H9 (cell line): ENCODE results near the gene SHTN1. TPM values are rescaled to one million over a fixed set of nuclear protein-coding genes. Genes with fewer than 3 reads are reported as not detected.
A peak's percentile ranks its signal among the peaks of the same experiment; 100 is the strongest.

Source experiments
- DNase-seq: peaks from one replicate; pipeline ENCODE4 v3.0.0-alpha.2; 2017
- H2AFZ ChIP-seq: one replicate; pipeline ENCODE4 v1.6.1; 2013; ENCODE audit warnings: mild to moderate bottlenecking, low read length, control low read depth, moderate library complexity
- H2AK5ac ChIP-seq: 2 replicates; pipeline ENCODE4 v1.6.1; 2013; ENCODE audit warnings: low read length, control low read depth, mixed read lengths; ENCODE audit not compliant: insufficient read length
- H2BK120ac ChIP-seq: one replicate; pipeline ENCODE4 v1.6.1; 2013; ENCODE audit warnings: low read depth, mild to moderate bottlenecking, low read length, control low read depth, inconsistent platforms; ENCODE audit not compliant: poor library complexity, severe bottlenecking
- H2BK12ac ChIP-seq: 2 replicates; pipeline ENCODE4 v1.6.1; 2013; ENCODE audit warnings: low read length, control low read depth, mixed read lengths, low read depth; ENCODE audit not compliant: insufficient read length
- H2BK15ac ChIP-seq: 2 replicates; pipeline ENCODE4 v1.6.1; 2013; ENCODE audit warnings: low read depth, low read length, control low read depth
- H2BK20ac ChIP-seq: one replicate; pipeline ENCODE4 v1.6.1; 2013; ENCODE audit warnings: low read depth, mild to moderate bottlenecking, low read length, control low read depth, inconsistent platforms; ENCODE audit not compliant: poor library complexity, severe bottlenecking
- H2BK5ac ChIP-seq: 2 replicates; pipeline ENCODE4 v1.6.1; 2013; ENCODE audit warnings: low read length, control low read depth, mixed read lengths; ENCODE audit not compliant: insufficient read length
- H3K14ac ChIP-seq: 2 replicates; pipeline ENCODE4 v1.6.1; 2013; ENCODE audit warnings: low read length, control low read depth; ENCODE audit not compliant: insufficient read depth
- H3K18ac ChIP-seq: 2 replicates; pipeline ENCODE4 v1.6.1; 2013; ENCODE audit warnings: low read depth, mild to moderate bottlenecking, mixed read lengths, low read length, control low read depth; ENCODE audit not compliant: insufficient read length
- H3K23ac ChIP-seq: 2 replicates; pipeline ENCODE4 v1.6.1; 2013; ENCODE audit warnings: low read length, control low read depth, mixed read lengths, low read depth; ENCODE audit not compliant: insufficient read length
- H3K23me2 ChIP-seq: 2 replicates; pipeline ENCODE4 v1.6.1; 2013; ENCODE audit warnings: low read depth, mild to moderate bottlenecking, mixed read lengths, low read length, control low read depth; ENCODE audit not compliant: insufficient read length, poor library complexity, severe bottlenecking
- H3K27ac ChIP-seq: 2 replicates; pipeline ENCODE4 v1.5.1; 2013; ENCODE audit warnings: low read length, control low read depth, mixed read lengths, low read depth; ENCODE audit not compliant: insufficient read length
- H3K27me3 ChIP-seq: 2 replicates; pipeline ENCODE4 v1.6.1; 2013; ENCODE audit warnings: low read length, control low read depth, inconsistent platforms; ENCODE audit not compliant: insufficient read depth
- H3K4ac ChIP-seq: 2 replicates; pipeline ENCODE4 v1.6.1; 2013; ENCODE audit warnings: low read depth, mild to moderate bottlenecking, control low read depth, inconsistent platforms, low read length, moderate library complexity
- H3K4me1 ChIP-seq: 2 replicates; pipeline ENCODE4 v1.6.1; 2013; ENCODE audit warnings: low read length, control low read depth, inconsistent platforms; ENCODE audit not compliant: insufficient read depth
- H3K4me2 ChIP-seq: 2 replicates; pipeline ENCODE4 v1.6.1; 2013; ENCODE audit warnings: low read length, control low read depth, mixed read lengths; ENCODE audit not compliant: insufficient read length, insufficient read depth
- H3K56ac ChIP-seq: 2 replicates; pipeline ENCODE4 v1.6.1; 2013; ENCODE audit warnings: low read depth, mild to moderate bottlenecking, mixed read lengths, low read length, control low read depth; ENCODE audit not compliant: insufficient read length
- H3K79me1 ChIP-seq: 2 replicates; pipeline ENCODE4 v1.6.1; 2013; ENCODE audit warnings: low read depth, mild to moderate bottlenecking, moderate library complexity, low read length, control low read depth, inconsistent platforms; ENCODE audit not compliant: insufficient read depth, poor library complexity, severe bottlenecking
- H3K79me2 ChIP-seq: 2 replicates; pipeline ENCODE4 v1.6.1; 2013; ENCODE audit warnings: low read length, control low read depth, inconsistent platforms; ENCODE audit not compliant: insufficient read depth
- H3K9ac ChIP-seq: 2 replicates; pipeline ENCODE4 v1.6.1; 2013; ENCODE audit warnings: low read length, control low read depth, mixed read lengths; ENCODE audit not compliant: insufficient read length; ENCODE audit errors: extremely low read depth
- H3K9me3 ChIP-seq: one replicate; pipeline ENCODE4 v1.6.1; 2013; ENCODE audit warnings: low read depth, low read length, inconsistent platforms; ENCODE audit not compliant: control insufficient read depth
- H3T11ph ChIP-seq: one replicate; pipeline ENCODE4 v1.6.1; 2013; ENCODE audit warnings: mild to moderate bottlenecking, low read length, control low read depth, inconsistent platforms
- H4K20me1 ChIP-seq: one replicate; pipeline ENCODE4 v1.6.1; 2013; ENCODE audit not compliant: control insufficient read depth, insufficient read length, insufficient read depth
- H4K5ac ChIP-seq: 2 replicates; pipeline ENCODE4 v1.6.1; 2013; ENCODE audit warnings: low read depth, mild to moderate bottlenecking, mixed read lengths, low read length, control low read depth; ENCODE audit not compliant: insufficient read length
- H4K8ac ChIP-seq: replicated peaks from 2 replicates; pipeline ENCODE4 v1.6.1; 2013; ENCODE audit warnings: low read length, control low read depth, mixed read lengths, low read depth; ENCODE audit not compliant: insufficient read length
- H4K91ac ChIP-seq: 2 replicates; pipeline ENCODE4 v1.6.1; 2013; ENCODE audit warnings: low read depth, mild to moderate bottlenecking, moderate library complexity, mixed read lengths, low read length, control low read depth; ENCODE audit not compliant: insufficient read length
- H3K27ac Mint-ChIP-seq, 3 experiments: 2 replicates in 2 of 3; 3 replicates in 1 of 3; pipeline ENCODE4 v1.8.0; 2020 to 2021; ENCODE audit warnings: mixed read lengths in 3 of 3, mild to moderate bottlenecking in 1 of 3, moderate library complexity in 1 of 3
- H3K27me3 Mint-ChIP-seq: 2 replicates; pipeline ENCODE4 v1.8.0; 2021; ENCODE audit warnings: low read depth, mild to moderate bottlenecking, moderate library complexity, mixed read lengths
- H3K36me3 Mint-ChIP-seq, 3 experiments: 2 replicates in 2 of 3; 3 replicates in 1 of 3; pipeline ENCODE4 v1.8.0; 2020 to 2021; ENCODE audit warnings: low read depth in 3 of 3, mixed read lengths in 3 of 3; ENCODE audit not compliant: insufficient read depth in 1 of 3
- H3K4me1 Mint-ChIP-seq, 2 experiments: 2 replicates each; pipeline ENCODE4 v1.8.0; 2020; ENCODE audit warnings: mixed read lengths in 2 of 2
- H3K4me3 Mint-ChIP-seq, 2 experiments: 2 replicates in 1 of 2; 3 replicates in 1 of 2; pipeline ENCODE4 v1.8.0; 2020 to 2021; ENCODE audit warnings: mild to moderate bottlenecking in 2 of 2, mixed read lengths in 2 of 2, moderate library complexity in 1 of 2
- H3K9me3 Mint-ChIP-seq, 2 experiments: 2 replicates in 1 of 2; 3 replicates in 1 of 2; pipeline ENCODE4 v1.8.0; 2020; ENCODE audit warnings: mild to moderate bottlenecking in 2 of 2, mixed read lengths in 2 of 2, moderate library complexity in 1 of 2
- CTCF ChIP-seq: fragments of 200-600 bp; sonication (generic); conservative IDR thresholded peaks from 3 replicates; pipeline ENCODE4 v1.8.0; 2021; ENCODE audit warnings: antibody characterized with exemption, mild to moderate bottlenecking
- WGBS: extraction: QIAGEN DNeasy Blood & Tissue Kit; methylation state at CpG from one replicate; pipeline ENCODE4 v1.1.7; 2013; ENCODE audit warnings: missing lambda C conversion rate, low lambda C conversion rate, mixed read lengths; ENCODE audit not compliant: insufficient read length; ENCODE audit errors: extremely low coverage; 5-methylcytosine and 5-hydroxymethylcytosine counted together
- total RNA-seq: library from RNA; stranded (reverse); gene quantifications from 2 replicates; pipeline ENCODE4 v1.2.1, GENCODE V29; 2021

SHTN1 gene
- total RNA-seq, 1 experiment from 2014 or later: 22.1 TPM

- Histone ChIP-seq H2BK15ac (no peak overlapping the region), H3K23ac (no peak overlapping the region), H3K18ac (peak overlapping the region; percentile 51), H3K14ac (peak overlapping the region; percentile 67; the same call in 1 of the 2 replicates), H2BK120ac (no peak overlapping the region), H4K8ac (no peak overlapping the region), H3K56ac (no peak overlapping the region), H2BK5ac (no peak overlapping the region), H4K5ac (no peak overlapping the region), H2AK5ac (no peak overlapping the region), H3K27ac (no peak overlapping the region), H3K79me1 (no peaks in the 10 kb centered on the region), H3T11ph (no peak overlapping the region), H4K20me1 (no peaks in the 10 kb centered on the region), H3K27me3 (no peaks in the 10 kb centered on the region), H2BK12ac (no peak overlapping the region), H3K23me2 (peaks cover 9% of the 10 kb centered on the region), H2BK20ac (no peak overlapping the region), H3K9me3 (no peaks in the 10 kb centered on the region), H3K9ac (peak overlapping the region; percentile 44), H3K4me2 (peak overlapping the region; percentile 67), H3K4ac (no peak overlapping the region), H3K79me2 (no peaks in the 10 kb centered on the region), H4K91ac (no peak overlapping the region), H2AFZ (no peak overlapping the region), H3K4me1 (peaks cover 10% of the 10 kb centered on the region; the same call in 1 of the 2 replicates)
- no peak for TF ChIP-seq CTCF
- no peaks in the 10 kb centered on the region; a peak in 1 of 7 replicates for H3K36me3 Mint-ChIP-seq
- no peaks in the 10 kb centered on the region; a peak in 1 of 5 replicates for H3K9me3 Mint-ChIP-seq
- WGBS: no CpG with 5 or more reads among the region's 23 CpGs
- H3K4me1 Mint-ChIP-seq: peaks cover 28 to 30% of the 10 kb centered on the region in 2 experiments
- peak overlapping the region; percentile 85 to 90 for H3K4me3 Mint-ChIP-seq
- peaks cover 32% of the 10 kb centered on the region for H3K27me3 Mint-ChIP-seq
- DNase-seq: no peak
- peak overlapping the region in 2 of 3 experiments; percentile 49 to 89; a peak in 3 of 7 replicates for H3K27ac Mint-ChIP-seq
Observed at GRCh38 chr10:116848944-116849247, 156.1 kb downstream of the SHTN1 start.
